ENCODE results near the gene SARDH.

Gene SARDH

DNA sequence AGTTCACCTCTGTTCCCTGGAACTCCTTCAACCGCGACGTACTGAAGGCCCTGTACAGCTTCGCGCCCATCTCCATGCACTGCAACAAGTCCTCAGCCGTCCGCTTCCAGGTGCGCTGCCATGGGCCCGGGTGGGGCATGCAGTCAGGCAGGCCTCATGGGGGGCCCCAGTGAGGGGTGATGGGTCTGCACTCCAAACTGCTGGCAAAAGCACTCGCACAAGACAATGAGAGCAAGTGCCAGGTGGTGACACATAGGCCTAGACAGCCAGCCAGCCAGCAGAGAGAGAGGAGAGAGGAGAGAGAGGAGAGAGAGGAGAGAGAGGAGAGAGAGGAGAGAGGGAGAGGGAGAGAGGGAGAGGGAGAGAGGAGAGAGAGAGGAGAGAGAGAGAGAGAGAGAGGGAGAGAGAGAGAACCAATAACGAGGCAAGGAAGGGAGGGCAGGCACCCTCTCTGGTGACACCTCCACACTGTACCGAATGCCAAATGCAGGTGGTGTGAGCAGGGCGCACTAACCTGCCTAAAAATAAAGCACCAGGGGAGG lies 81.0 kb downstream of the SARDH start:
- no peak for DNase-seq (ENCODE audit: extremely low spot score)
- ChIA-PET POLR2A (no interaction called here), CTCF (no interaction called here)
- TF ChIP-seq, protein P1, sequence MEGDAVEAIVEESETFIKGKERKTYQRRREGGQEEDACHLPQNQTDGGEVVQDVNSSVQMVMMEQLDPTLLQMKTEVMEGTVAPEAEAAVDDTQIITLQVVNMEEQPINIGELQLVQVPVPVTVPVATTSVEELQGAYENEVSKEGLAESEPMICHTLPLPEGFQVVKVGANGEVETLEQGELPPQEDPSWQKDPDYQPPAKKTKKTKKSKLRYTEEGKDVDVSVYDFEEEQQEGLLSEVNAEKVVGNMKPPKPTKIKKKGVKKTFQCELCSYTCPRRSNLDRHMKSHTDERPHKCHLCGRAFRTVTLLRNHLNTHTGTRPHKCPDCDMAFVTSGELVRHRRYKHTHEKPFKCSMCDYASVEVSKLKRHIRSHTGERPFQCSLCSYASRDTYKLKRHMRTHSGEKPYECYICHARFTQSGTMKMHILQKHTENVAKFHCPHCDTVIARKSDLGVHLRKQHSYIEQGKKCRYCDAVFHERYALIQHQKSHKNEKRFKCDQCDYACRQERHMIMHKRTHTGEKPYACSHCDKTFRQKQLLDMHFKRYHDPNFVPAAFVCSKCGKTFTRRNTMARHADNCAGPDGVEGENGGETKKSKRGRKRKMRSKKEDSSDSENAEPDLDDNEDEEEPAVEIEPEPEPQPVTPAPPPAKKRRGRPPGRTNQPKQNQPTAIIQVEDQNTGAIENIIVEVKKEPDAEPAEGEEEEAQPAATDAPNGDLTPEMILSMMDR (IDR thresholded peaks at IDR 0.05; ENCODE audit: control extremely low read depth, extremely low read depth, low read depth, missing control alignments) = no peak

GRCh38 chr9:133656211-133657119 lies 81.7 kb downstream of the SARDH start:
- TF ChIP-seq, protein P1 (IDR thresholded peaks at IDR 0.05; ENCODE audit: control extremely low read depth, extremely low read depth, low read depth, missing control alignments) = no peak
- CTCF ChIA-PET = no interaction called here
- DNase-seq (ENCODE audit: extremely low spot score) = no peak
- POLR2A ChIA-PET = no interaction called here

GRCh38 chr9:133655701-133656100 lies 82.5 kb downstream of the SARDH start:
- ChIA-PET CTCF (no interaction called here), POLR2A (no interaction called here)
- TF ChIP-seq, protein P1 (IDR thresholded peaks at IDR 0.05; ENCODE audit: control extremely low read depth, extremely low read depth, low read depth, missing control alignments) = no peak
- DNase-seq (ENCODE audit: extremely low spot score) = no peak

DNA sequence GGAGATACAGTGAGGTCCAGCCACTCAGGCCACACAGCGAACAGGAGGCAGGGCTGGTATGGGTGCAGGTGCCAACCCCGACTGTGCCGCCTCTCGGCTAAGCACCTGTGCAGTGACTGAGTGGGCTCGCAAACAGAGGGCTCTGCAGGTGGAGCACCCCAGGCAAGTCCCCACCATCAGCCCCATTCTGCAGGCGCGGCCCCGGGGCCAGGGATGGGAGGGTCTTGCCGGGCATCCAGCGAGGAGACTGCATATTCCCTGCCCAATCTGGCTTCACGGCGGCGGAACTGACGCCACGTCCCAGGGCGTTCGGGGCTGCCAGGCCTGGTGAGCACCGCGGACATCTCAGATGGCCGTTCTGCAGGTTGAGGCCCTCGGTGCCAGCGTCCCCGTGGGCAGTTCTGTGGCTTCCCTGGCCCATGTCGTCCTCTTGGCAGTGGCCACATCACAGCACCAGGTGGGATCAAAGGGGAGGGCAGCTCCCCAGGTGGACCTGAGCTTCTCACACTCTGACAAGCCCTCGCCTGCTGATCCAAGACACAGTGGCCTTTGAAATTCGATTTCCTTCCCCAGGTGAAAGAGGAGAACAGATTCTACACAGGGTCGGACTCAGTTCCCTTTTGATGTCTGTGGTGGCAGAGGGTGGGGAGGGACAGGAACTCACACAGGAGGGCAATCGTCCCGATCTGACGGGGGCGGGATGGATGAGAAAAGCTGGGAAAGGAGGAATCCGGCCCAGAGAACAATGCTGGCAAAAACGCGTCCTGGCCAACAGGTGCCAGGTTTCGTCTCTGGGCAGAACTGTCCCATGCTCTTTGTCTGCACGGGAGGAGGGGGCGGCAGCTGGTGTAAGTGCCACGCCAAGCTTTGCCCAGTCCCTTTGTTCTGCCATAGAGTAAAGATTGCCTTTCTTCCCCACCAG lies 83.2 kb downstream of the SARDH start:
- DNase-seq (ENCODE audit: extremely low spot score) = no peak
- ChIA-PET CTCF (no interaction called here), POLR2A (no interaction called here)
- TF ChIP-seq, protein P1 (IDR thresholded peaks at IDR 0.05; ENCODE audit: control extremely low read depth, extremely low read depth, low read depth, missing control alignments) = no peak

GRCh38 chr9:133653638-133654037 lies 84.5 kb downstream of the SARDH start:
- ChIA-PET POLR2A (no interaction called here), CTCF (interaction anchor here (1.1 kb wide), 1 partner anchor 11 kb away, joined by 3 read pairs; no protein-coding TSS in a partner anchor)

GRCh38 chr9:133650026-133650425 lies 88.1 kb downstream of the SARDH start:
- CTCF ChIA-PET = no interaction called here
- no peak for DNase-seq (ENCODE audit: extremely low spot score)
- TF ChIP-seq, protein P1 (IDR thresholded peaks at IDR 0.05; ENCODE audit: control extremely low read depth, extremely low read depth, low read depth, missing control alignments) = no peak
- POLR2A ChIA-PET = no interaction called here

More at GRCh38 chr9:133653638-133654037, 84.5 kb downstream of the SARDH start:
- no peak for DNase-seq (ENCODE audit: extremely low spot score)
- TF ChIP-seq, protein P1 (IDR thresholded peaks at IDR 0.05; ENCODE audit: control extremely low read depth, extremely low read depth, low read depth, missing control alignments) = no peak
